ENCODE data around the gene DUSP19.

The DUSP19 gene

DNA sequence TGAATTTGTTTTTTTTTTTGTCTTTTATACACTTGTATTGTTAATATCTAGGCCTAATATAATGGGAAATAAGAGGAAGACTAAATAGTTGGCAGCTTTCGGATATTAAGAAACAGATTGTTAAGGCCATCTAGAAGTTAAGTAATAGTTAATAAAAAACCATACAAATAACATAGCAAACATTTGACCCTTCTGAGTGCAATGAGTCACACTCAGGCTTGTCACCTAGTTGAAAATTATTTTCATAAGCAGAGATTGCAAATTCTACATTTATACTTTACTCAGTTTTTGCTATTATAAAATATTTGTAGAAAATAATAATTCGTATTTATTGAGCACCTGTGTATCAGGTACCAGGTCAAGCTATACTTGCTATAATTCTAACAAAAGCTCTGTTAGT is 48.1 kb downstream of the DUSP19 start:
- no peak for DNase-seq

DNA sequence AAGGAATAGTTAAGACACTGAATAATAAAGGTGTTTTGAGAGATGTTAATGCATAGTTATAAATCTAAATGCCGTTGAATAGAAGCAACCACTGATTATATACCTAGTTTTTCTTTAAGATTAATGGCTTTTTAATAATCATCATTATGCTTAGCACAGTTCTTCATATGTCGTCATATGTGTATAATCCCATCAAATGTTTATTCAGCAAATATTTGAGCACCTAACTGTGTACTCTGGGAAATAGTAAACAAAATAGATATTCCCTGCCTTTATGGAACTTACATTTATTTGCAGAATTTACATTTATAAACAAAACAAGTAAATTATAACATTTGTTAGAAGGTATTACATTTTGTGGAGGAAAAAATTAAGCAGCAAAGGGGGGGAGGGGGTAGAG is 55.5 kb downstream of the DUSP19 start:
- no peak for DNase-seq

DNA sequence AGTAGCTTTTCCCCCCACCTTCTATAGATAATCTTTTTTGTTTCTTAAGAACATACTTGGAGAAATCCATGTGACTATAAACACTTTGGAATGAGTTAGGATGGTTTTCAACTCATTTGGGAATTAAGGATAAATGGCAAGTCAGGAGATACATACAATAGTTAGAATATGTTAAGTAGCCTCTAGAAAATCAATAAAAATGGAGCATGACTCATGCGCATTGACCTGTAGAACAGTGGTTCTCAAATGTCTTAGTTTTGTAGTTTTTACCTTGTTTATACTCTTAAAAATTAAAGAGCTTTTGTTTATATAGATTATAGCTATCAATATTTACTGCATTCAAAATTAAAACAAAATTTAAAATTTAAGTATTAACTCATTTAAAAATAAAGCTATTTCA is 70.4 kb downstream of the DUSP19 start:
- DNase-seq, result no peak

DNA sequence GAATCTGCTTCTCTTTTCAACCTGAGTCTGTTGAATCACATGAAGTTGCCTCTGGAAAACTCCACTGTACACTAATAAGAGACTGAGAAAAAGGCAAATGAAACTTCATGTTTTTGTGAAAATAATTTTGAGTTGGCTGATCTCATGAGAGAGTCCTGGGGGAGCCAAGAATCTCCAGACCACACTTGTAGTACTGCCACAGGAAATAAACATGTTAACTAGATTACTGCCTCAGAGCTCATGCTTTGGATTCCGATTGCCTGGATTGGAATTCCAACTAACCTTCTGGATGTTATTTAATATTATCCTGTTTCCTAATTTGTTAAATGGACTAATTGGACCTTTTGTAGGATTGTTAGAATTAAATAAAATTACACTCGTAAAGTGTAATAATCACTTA is 70.9 kb downstream of the DUSP19 start:
- no peak for DNase-seq
